ENCODE data around the gene TREM1. TPM values are rescaled to one million over a fixed set of nuclear protein-coding genes. Genes with fewer than 3 reads are reported as not detected.
"Not testable (repeated sequence)": the region's sequence is repeated elsewhere in the genome, so short reads cannot be mapped to it uniquely, and the experiment has no call there.

TREM1 gene
- total RNA-seq, 4 donors from 2014 or later: 0.59 to 2.3 (median 1.0) TPM

DNA sequence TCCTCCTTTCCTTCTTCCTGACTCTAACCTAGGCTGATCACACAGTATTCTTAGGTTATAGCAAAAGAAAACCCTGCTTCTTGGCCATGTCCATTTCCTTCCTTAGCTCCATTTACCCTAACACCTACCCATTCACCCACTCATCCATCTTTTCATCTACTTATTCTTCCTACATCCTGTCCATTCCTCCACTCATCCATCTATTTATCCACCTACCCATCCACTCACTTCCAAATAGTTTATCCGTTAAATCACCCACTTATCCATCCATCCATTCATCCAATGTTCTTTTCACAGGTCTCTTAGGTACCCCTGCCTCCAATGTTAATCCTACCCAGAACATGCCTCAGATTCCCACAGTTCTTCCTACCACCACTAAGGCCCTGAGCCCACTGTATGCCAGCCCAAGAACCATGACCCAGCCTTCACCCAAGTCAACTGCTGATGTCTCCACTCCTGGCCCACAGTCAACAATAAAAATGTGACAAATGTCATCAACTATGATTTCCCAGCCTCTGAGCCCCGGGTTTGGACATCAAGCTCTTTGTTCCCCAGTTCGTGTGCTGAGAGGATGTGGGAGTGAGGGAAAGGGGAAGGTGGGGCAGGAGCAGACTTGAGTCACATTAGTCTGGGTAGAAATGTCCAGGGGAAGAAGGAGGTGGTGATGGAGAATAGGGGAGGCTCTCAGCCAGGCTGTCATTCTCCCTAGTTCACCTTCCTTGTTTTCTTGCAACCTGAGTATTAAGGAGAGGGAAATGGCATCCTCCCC lies 33.9 kb downstream of the TREM1 start:
- intact Hi-C loops (cut with DNase I): no loop called here
- no peak overlapping the region for H3K27ac ChIP-seq
- no peaks in the 10 kb centered on the region for H3K4me1 ChIP-seq
- H3K36me3 ChIP-seq: no peaks in the 10 kb centered on the region
- H3K4me3 ChIP-seq: no peak overlapping the region
- 57 to 64% methylated on average over 3 of the region's 3 CpGs for WGBS, 2 donors
- no peaks in the 10 kb centered on the region for H3K9me3 ChIP-seq
- peaks cover 0 to 29% (median 0%) of the 10 kb centered on the region in 4 donors for H3K27me3 ChIP-seq
- no peak for DNase-seq
- TF ChIP-seq, protein P1, sequence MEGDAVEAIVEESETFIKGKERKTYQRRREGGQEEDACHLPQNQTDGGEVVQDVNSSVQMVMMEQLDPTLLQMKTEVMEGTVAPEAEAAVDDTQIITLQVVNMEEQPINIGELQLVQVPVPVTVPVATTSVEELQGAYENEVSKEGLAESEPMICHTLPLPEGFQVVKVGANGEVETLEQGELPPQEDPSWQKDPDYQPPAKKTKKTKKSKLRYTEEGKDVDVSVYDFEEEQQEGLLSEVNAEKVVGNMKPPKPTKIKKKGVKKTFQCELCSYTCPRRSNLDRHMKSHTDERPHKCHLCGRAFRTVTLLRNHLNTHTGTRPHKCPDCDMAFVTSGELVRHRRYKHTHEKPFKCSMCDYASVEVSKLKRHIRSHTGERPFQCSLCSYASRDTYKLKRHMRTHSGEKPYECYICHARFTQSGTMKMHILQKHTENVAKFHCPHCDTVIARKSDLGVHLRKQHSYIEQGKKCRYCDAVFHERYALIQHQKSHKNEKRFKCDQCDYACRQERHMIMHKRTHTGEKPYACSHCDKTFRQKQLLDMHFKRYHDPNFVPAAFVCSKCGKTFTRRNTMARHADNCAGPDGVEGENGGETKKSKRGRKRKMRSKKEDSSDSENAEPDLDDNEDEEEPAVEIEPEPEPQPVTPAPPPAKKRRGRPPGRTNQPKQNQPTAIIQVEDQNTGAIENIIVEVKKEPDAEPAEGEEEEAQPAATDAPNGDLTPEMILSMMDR (IDR thresholded peaks at IDR 0.05): no peak
- TF ChIP-seq POLR2A (IDR thresholded peaks at IDR 0.05): no peak

DNA sequence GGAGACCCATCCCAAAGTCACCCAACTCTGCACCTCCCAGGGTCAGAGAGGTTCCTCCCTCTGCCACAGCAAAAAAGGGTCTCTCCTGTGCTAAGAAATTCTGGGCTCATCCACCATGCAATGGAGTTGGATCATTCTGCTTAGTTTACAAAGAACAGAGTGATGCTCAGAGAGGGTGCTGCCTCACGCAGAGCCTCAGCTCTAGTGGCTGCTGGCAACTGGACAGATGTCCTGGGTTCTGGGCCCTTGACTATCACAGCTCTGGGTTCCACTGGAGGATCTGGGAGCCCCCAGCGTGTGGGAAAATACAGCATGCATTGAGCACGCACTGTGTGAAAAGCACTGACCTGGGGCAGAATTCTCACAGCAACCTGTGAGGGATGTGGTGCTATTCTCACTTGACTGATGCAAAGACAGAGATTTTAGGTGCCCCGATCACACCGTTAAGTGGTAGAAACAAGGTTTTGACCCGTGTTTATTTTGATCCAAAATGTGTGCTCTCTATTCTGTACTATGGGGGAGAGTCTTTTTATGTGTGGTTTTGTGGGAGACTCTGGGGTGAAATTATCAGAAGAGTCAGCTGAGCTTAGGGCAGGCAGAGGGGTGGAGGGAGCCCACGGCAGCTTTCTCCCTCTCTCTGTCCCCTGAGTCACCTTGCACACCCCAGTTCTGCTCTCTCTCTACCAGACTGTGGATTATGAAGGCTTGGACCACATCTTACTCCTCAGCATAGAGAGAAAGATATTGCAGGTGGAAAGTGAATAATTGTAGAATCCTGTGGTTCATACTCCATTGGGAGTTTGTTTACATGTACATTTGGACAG lies 38.4 kb downstream of the TREM1 start:
- Histone ChIP-seq H3K27ac (no peak overlapping the region), H3K4me3 (no peak overlapping the region), H3K36me3 (no peaks in the 10 kb centered on the region), H3K4me1 (no peaks in the 10 kb centered on the region), H3K9me3 (no peaks in the 10 kb centered on the region), H3K27me3 (peaks cover 0 to 31% (median 0%) of the 10 kb centered on the region in 4 donors)
- no peak for TF ChIP-seq POLR2A (IDR thresholded peaks at IDR 0.05)
- TF ChIP-seq, protein P1 (IDR thresholded peaks at IDR 0.05): no peak
- 65 to 85% methylated on average over 7 of the region's 7 CpGs for WGBS, 2 donors
- DNase-seq: no peak
- intact Hi-C loops (cut with DNase I): no loop called here

DNA sequence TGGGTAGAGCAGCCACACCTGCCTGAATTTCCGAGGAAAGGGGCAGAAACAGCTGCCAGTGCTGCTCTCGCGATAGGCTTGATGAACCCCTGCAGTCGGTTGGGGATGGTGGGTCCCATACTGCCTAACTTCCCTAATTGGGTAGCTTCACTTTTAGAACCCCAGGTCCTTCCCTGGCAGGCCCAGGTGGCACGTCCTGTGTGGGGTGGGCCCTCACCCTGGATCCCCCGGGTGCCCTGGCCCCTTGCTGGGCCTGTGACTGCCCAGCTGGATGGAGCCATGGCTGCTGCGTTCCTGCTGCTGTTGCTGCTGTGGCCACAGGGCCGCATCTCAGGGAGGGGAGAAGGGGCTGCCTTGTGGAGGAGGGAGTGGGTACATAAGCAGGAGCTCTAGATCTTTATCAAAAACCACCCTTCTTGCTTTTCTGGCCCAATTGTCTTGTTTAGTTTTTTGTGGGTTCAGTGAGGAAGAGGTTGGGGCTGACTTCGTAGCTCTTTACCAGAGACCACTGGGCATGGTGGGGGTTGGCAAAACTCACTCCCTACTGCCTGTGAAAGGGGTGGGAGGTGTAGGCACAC lies 39.1 kb downstream of the TREM1 start:
- peaks cover 0 to 30% (median 0%) of the 10 kb centered on the region in 4 donors for H3K27me3 ChIP-seq
- intact Hi-C loops (cut with DNase I): no loop called here
- TF ChIP-seq, protein P1 (IDR thresholded peaks at IDR 0.05): no peak
- no peak for TF ChIP-seq POLR2A (IDR thresholded peaks at IDR 0.05)
- no peaks in the 10 kb centered on the region for H3K9me3 ChIP-seq
- H3K4me1 ChIP-seq: no peaks in the 10 kb centered on the region
- H3K4me3 ChIP-seq: no peak overlapping the region
- 100% methylated on average over 1 of the region's 9 CpGs; no CpG with 5 or more reads in 1 of the 2 donors for WGBS, 2 donors
- DNase-seq: no peak
- H3K36me3 ChIP-seq: no peaks in the 10 kb centered on the region
- no peak overlapping the region for H3K27ac ChIP-seq

DNA sequence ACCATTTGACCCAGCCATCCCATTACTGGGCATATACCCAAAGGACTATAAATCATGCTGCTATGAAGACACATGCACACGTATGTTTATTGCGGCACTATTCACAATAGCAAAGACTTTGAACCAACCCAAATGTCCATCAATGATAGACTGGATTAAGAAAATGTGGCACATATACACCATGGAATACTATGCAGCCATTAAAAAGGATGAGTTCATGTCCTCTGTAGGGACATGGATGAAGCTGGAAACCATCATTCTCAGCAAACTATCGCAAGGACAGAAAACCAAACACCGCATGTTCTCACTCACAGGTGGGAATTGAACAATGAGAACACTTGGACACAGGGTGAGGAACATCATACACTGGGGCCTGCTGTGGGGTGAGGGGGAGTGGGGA lies 40.0 kb downstream of the TREM1 start:
- H3K36me3 ChIP-seq; DNase-seq; H3K27ac ChIP-seq; H3K4me3 ChIP-seq; H3K9me3 ChIP-seq; intact Hi-C loops (cut with DNase I); H3K4me1 ChIP-seq: not testable (repeated sequence)
- 87 to 90% methylated on average over 4 of the region's 4 CpGs for WGBS, 2 donors
- peaks cover 0 to 26% (median 0%) of the 10 kb centered on the region in 4 donors for H3K27me3 ChIP-seq

DNA sequence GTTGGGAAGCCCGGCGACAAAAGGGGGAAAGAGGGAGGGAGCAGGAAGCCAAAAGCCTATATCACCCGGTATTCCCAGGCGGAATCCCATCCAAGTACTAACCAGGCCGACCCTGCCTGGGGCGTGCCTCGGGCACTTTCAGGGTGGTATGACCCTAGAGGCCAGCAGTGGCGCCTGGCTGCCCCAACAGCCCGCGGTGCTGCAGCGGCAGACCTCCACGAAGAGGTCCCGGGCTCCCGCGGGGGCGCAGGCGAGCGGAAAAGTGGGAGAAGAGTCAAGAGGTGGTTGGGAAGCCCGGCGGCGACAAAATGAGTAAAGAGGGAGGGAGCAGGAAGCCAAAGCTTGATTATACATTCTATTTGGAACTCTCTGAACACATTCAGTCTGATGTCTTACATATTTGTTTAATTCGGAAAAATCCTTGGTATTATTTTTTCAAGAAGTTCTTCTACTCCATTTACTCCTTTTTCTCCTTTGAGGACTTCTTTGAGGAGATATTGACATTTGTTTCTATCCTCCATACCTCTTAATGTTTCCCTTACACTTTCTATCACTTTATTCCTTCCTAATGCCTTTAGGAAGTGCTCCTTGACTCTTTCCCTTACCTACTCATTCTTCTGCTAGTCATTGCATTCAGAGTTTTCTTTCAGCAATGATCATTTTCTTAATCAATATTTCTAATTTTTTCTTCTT lies 46.9 kb downstream of the TREM1 start:
- Histone ChIP-seq H3K36me3 (no peaks in the 10 kb centered on the region), H3K4me1 (no peaks in the 10 kb centered on the region), H3K27me3 (peaks cover 0 to 65% (median 5%) of the 10 kb centered on the region in 4 donors), H3K9me3 (no peaks in the 10 kb centered on the region), H3K4me3 (no peak overlapping the region), H3K27ac (no peak overlapping the region)
- intact Hi-C loops (cut with DNase I): no loop called here
- TF ChIP-seq, protein P1 (IDR thresholded peaks at IDR 0.05): no peak
- no peak for TF ChIP-seq POLR2A (IDR thresholded peaks at IDR 0.05)
- no peak for DNase-seq
- 8 to 19% methylated on average over 9 to 13 of the region's 22 CpGs for WGBS, 2 donors

Measured in esophagus squamous epithelium (tissue), 5 donors.